ENCODE measurements around the gene SPAG16.

DNA sequence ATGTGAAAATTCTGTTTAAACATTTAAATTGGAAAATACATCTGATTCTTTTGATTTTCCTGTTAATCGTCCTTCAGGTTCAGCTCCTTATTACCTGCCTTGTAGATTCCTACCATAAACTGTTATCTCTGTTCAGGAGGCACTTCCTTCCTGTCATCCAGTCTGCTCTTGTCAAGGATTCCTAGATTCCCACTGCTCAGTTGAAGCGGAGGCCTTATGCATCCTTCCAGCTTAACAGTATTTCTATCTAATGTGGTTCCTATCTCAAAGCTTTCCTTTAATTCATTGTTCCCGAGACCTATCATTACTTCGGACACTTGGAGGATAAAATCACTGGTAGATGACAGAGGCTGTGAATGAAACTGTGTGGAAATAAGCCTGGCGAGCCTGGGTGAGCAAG is 12.0 kb downstream of the SPAG16 start:
- no peak for TF ChIP-seq CTCF (IDR thresholded peaks at IDR 0.05 in 4 of 5, conservative IDR thresholded peaks at IDR 0.05 in 1 of 5)
- TF ChIP-seq POLR2A (IDR thresholded peaks at IDR 0.05): no peak
